ENCODE data around the gene PET100.

The PET100 gene

GRCh38 chr19:7612282-7613274 is 17.0 kb upstream of the PET100 start:
- no peak for DNase-seq

DNA sequence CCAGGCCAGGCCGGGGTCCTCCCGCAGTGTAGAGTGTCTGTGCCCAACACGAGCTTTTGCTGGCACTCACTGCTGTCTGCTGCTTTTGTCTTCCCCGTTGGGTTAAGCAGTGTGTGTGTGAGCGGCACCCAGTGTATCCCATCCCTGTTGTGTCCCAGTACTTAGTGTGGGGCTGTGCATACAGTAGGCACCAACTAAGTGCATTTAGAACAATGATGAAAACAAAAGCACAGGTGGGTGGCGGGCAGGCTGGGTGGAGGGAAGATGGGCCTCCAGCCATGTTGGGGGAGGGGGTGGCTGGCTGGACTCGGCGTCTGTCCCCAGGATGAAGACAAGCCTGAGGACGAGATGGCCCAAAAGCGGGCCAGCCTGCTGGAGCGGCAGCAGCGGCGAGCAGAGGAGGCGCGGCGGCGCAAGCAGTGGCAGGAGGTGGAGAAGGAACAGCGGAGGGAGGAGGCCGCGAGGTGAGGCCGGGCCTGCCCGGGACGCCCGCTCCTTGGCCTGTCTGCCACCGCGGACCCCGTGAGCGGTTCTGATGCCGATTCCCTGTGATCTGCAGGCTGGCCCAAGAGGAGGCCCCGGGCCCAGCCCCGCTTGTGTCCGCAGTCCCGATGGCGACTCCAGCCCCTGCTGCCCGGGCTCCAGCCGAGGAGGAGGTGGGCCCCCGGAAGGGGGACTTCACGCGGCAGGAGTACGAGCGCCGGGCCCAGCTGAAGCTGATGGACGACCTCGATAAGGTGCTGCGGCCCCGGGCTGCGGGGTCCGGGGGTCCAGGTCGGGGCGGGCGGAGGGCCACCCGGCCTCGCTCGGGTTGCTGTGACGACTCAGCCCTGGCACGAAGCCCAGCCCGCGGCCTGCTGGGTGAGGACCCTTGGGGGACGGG is 14.5 kb upstream of the PET100 start:
- no peak for DNase-seq

- DNase-seq, result no peak
Observed at GRCh38 chr19:7617172-7617571, 12.4 kb upstream of the PET100 start.

- DNase-seq, result no peak
Observed at GRCh38 chr19:7617735-7618134, 11.9 kb upstream of the PET100 start.

DNA sequence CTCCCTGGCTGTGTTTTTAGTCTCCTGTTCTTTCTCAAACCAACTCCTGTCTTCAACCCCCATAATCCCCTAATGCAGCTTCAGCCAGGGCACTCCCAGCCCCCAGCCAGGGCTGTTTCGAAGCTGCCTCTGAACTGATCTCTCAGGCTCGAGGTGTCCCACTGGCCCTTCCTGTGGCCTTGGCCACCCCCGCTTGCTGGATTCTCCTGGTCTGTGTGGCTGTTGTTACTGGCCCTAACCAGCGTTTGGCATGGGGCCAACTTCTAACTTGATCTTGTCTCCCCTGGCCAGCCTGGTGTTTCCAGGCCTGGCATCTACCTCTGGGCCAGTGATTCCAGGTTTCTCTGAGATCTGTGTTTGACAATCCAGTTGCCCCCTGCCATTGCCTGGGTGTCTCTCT is 11.2 kb upstream of the PET100 start:
- DNase-seq, result no peak

GRCh38 chr19:7618771-7619510 is 10.7 kb upstream of the PET100 start:
- DNase-seq, result no peak

GRCh38 chr19:7619671-7620441 is 9.7 kb upstream of the PET100 start:
- DNase-seq, result no peak

- DNase-seq, result no peak
Observed at GRCh38 chr19:7620442-7621412, 8.9 kb upstream of the PET100 start.

- DNase-seq, result no peak
Observed at GRCh38 chr19:7622933-7623685, 6.5 kb upstream of the PET100 start.

- no peak for DNase-seq
Observed at GRCh38 chr19:7623725-7624603, 5.6 kb upstream of the PET100 start.

- DNase-seq, result no peak
Observed at GRCh38 chr19:7624810-7625209, 4.8 kb upstream of the PET100 start.

DNA sequence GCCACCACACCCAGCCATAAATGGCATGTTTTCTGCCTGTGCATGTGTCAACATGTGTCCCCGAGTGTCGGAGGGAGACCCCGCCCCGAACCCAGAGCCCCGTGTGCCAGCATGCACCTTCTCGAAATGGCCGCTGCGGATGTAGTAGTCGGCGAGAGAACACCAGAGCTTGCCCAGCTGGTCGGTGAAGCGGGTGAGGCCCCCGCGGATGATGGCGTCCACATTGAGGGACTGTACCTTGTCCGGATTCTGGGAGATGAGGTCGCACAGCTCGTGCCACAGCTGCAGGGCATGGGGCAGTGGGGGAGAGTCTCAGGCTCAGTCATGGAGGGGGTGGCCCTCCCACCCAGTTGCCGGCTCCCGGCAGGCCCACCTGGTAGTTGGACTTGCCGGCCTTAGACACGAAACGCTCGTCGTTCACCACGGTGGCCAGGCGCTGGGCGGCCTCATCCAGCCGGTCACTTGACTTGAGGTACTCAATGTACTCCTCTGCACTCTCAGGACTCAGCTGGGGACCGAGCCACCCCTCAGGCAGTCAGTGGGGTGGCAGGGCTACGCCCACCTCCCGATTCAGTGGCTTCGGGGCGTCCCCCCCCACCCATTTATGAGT is 3.7 kb upstream of the PET100 start:
- DNase-seq, result no peak

- DNase-seq, result no peak
Observed at GRCh38 chr19:7627166-7627565, 2.4 kb upstream of the PET100 start.

GRCh38 chr19:7628589-7629311 is 843 bp upstream of the PET100 start:
- no peak for DNase-seq

GRCh38 chr19:7631577-7631976 is 2.0 kb downstream of the PET100 start:
- DNase-seq, result no peak

DNA sequence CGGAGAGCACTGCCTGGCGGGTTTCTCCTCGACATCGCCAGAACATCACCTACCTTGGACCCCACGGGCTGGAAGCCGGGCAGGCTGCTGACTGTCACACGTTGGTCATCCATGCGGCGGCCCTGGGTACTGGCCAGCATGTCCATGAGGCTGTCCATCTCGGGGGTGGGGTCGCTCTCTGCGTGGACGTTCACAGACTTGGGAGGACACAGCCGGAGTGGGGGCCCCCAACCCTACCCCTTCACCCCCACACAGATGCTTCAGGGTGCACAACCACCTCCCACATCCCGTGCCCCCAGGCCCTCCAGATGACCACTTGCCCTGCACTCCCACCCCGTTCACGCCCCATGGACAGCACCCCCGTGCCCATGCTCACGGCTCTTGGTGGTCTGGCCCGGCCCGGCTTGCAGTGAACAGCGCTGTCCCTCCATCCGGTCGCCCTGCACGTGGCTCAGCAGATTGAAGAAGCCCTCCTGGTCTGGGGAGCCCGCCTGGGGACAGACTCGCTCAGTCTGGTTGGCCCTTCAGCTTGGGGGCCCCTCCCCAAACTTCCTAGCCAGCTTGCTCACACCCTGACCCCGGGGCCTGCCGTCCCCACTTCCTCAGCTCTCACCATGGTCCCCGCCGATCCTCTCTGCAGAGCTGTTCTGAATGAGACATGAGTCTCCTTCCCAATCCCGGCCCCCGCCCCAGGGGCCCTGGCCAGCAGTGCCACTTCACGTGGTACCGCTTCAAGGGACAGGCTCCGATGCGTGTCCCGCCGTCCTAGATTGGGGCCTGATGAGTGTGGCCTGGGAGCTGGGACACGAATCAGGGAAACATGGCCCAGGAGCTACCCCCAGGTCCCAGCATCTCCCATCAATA is 3.0 kb downstream of the PET100 start:
- DNase-seq, result no peak

GRCh38 chr19:7633698-7634097 is 4.1 kb downstream of the PET100 start, which contains the start of gene PCP2:
Gene PCP2 (minus strand): TSS chr19:7633719. CDS start chr19:7633457, 262 bp downstream.
- DNase-seq, result no peak
